GM19397 (cell line): ENCODE measurements around the gene PFDN2.
"Not testable (repeated sequence)": the region's sequence is repeated elsewhere in the genome, so short reads cannot be mapped to it uniquely, and the experiment has no call there.

Source experiments
- ATAC-seq: cut with Tn5 transposase; IDR thresholded peaks from one replicate; pipeline ENCODE4 v1.9.1; 2021; ENCODE audit warnings: mild to moderate bottlenecking, moderate library complexity; ENCODE audit not compliant: unreplicated experiment

The PFDN2 gene

DNA sequence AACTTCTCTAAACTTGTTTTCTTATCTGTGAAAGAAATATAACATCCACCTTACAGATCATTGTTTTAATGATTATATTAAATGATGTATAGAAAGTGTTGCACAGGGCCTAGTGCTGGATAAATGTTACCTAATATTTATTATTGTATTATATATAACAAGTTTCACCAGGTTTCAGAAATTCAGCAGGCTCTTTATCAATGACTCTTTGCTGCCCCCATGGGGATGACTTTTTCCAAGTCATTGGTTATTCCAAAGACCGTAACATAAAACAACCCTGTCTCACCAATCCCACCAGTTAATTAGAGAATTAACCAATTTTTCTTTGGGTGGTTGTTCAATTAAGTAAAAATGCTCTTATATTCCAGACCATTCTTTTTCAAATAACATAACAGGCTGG, 21.9 kb upstream of the PFDN2 start:
- no peak for ATAC-seq

DNA sequence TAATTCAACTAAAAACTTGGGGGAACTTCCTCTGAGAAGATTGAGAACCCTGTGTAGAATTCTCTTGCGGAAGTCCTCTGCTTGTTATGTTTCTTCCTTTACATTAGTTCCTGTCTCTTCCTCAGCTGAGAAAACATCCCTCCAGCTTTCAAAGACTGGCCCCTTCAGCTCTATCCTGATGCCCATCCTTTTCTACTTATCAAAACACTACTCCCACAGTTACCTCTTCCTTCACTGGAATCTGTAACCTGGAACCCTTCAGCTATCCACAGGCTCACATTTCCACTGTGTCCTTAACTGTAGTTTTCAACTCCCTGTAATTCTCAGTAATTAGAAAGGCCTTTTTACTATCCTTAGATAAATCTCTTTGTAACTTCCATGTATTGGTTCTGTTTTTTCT, 20.6 kb upstream of the PFDN2 start:
- no peak for ATAC-seq

DNA sequence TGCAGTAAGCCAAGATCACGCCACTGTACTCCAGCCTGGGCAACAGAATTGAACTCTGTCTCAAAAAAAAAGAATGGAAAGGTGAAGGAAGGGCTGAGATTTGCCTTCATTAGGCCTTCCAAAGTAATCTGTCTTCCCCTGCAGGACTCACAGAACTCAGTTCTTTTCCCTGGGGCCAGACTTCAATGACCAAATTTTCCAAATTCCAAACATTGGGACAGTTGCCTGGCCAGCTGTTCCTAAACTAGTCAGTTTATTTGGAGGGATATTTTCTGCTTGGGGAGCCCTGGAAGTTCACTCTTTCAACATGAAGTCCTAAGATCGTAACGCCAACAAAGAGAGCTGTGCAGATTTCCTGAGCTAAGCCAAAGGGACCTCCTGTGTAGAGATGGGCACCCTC, 20.0 kb upstream of the PFDN2 start:
- ATAC-seq: no peak

DNA sequence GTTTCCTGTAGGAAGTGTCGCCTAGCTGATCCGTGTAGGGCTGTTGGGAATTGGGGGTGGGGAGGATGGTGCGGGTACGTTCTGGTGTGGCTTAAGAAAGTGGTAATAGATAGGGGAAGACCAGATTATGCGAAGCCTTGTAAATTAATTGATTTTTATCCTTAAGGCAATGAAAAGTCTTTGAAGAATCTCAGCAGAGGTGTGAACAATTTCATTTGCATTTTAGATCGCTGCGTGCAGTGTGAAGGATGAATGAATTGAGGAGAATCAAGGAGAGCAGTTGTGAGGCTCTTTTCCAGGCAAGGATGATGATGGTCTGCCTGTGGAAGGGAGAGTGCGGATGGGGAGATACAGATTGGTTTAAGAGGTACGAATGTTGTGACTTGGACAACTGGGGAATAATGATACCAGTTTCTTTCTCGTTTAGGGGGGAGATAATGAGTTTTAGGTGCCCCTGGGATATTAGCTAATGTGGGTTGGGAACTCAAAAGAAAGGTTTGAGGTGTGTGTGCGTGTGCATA, 15.4 kb upstream of the PFDN2 start:
- ATAC-seq: no peak

DNA sequence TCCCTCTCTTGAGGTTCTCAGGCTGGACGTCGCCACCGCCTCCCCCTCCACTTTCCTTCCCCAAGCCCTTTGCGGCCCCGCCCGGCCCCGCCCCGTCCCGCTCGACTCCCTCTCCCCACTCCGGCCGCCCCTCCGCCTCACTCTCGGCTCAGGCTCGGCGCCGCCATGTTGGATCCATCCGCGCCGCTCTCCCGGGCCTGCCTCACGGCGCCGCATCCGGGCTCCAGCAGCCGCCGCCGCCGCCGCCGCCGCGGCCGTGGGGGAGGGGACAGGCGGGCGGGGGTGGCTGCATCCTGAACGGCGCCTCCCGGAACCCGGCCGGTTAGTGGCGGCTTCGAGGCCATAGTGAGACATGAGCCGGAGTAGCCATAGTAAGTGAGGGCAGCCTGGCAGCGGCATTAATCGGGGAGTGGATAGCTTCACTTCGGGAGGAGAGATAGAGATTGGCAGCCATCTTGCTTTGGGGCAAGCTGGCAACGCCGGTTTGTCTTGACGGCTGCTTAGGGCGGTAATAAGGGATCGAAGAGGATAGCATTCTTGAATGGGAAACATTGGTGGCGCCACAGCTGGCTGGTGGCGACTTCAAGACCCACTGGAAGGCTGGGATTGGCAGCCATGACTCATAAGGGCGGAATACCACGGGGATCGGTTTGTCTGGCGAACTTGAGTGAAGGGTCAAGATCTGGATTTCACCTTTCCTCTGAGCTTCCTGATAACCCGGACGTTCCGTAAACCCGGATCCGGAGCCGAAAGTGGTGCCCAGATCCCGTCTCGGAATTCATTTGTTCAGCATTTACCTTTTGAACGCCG, 14.8 kb upstream of the PFDN2 start, which contains the start of gene DEDD:
Gene DEDD, minus strand, starts transcription at position 258 of the 810 bp plus-strand sequence. CDS start 8,205 bp downstream, outside the sequence.
- peak; percentile 93 for ATAC-seq

DNA sequence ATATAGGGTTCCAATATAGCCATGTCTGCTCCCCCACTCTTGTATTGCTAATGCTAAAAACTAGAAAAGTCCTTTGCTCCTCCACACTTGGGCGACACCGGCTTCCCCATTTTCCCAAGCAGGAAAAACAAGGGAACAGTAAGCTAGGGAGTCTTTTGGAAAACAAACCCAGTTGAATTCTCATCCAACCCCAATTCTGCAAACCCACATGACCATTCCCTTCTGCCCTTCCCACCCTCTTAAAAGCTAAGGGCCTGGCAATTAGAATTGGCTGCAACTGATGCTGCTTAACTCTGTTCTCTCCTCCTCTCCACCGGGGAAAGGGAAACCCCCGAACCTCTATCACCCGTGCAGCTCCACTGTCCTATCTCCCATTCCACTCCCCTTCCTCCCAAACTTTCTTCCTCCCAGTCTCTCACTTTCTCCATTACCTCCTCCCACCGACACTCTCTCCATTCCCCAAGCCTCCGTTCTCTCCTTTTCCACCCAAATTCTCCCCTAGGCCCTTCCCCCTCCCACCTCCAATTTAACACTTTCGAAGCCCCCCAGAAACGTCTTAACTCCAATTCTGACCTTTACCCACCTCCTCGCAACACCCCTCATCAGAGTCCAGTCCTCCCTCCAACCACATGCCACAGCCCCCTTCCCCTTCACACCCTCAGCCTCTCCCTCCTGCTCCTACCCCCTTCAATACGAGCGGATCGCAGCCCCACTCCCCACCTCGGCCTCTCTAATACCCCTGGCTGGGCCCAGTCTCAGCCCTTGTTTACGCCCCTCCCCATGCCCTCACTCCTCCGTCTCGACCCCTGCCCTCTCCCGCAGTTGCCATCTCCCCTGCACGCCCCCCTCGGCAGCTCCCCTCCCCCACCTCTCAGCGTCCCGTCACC, 13.9 kb upstream of the PFDN2 start:
- ATAC-seq: no peak

DNA sequence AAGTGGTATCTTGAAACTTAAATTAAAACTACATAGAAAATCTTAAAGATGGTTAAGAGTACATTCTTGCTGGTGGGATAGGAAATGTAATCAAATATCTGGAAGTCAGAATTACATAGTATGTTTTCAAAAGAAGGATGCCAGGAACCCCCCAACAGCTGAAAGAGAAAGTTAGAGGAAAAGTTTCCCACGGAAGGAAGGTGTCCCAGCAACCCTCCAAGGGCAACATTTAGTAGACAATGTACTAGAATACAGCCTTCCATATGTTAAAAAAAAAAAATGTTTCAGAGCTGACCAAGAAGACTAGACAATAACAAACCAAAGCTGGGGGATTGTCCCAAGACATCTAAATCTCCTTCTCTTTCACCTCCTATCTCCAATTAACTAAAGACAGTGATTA, 12.4 kb upstream of the PFDN2 start:
- ATAC-seq: no peak

DNA sequence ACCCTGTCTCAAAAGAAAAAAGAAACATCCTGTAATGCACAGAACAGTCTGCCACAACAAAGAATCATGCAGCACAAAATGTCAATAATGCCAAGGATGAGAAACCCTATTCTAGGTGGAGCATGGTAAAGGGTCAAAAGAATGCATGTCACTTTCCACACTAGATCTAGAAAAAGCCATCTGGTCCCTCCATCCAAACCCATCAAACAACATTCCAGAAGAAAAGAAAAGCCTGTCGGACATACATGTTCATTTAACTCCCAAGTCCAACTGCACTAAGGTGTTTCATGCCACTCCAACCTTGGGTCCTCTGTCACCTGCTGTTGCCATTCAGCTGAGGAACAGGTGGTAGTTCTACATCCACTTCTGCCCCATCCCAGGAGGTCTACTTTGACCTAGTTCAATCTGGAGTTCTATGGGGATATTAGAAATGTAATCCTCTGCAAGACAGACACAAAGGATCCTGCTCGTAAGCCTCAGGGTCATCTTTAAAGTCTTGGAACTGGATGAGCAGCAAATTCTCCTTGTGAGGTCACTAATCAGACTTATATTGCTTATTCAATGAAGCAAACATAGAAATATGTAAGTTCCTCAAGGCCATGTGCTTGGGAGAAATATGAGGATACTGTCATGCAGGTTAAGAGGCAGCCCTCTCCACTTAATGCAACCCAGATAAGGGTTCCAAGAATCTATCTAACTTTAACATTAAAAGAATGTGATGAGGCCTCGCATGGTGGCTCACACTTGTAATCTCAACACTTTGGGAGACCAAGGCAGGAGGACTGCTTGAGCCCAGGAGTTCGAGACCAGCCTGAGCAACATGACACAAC, 11.0 kb upstream of the PFDN2 start:
- no peak for ATAC-seq

DNA sequence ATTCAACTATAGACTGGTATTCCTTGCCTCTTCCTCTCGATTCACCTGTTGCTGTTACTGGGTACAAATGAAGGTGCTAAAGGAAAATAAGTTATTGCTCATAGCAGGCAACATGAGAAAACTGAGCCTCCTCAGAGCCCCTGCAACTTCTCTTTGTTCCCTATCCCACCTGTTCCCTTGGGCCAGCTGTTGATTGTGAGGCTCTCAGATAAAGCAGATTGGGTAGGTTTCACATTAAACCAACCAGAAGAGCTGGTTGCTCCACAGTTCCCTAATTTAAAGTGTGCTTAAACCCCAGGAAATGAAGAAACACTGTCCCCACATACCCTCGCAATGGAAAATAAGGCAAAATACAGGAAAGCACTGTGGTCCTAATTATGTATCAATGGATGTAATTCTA, 9.8 kb upstream of the PFDN2 start:
- ATAC-seq: no peak

DNA sequence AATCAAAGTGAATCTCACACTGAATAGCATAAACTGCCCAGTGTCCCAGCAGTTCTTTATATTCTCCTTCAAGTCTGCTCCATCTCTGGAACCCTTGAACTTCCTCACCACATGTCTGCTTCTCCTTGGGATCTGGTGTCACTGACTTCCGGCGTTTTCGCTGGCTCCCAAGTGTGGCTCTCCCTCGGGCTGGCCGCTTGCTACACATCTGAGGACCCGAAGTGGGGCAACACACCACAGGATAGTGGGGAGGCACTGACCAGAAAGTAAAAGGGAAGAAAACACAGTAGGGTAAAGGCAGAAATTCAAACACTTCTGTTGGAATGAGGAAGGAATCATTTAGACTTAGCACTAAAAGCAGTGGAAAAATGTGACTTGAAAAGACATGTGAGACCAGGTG, 5.1 kb upstream of the PFDN2 start:
- ATAC-seq: no peak

DNA sequence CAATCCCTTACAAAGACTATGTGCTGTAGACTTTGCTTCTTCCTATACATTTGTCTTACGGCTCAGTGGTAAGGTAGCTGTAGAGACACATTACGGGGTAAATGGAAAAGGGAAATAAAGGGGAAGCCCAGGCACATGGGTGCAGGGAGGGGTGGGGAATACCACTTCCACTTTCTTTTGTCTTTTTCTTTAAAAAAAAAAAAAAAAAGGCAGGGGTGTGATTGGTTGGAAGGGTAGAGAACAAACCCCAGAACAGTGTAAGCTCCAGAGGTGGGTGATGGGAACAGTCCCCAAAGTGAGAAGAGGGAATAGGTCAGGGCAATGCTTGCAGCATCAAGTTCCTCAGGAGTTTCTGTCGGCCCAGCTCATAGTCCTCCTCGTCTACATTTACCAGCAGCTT, 4.0 kb upstream of the PFDN2 start:
- no peak for ATAC-seq

DNA sequence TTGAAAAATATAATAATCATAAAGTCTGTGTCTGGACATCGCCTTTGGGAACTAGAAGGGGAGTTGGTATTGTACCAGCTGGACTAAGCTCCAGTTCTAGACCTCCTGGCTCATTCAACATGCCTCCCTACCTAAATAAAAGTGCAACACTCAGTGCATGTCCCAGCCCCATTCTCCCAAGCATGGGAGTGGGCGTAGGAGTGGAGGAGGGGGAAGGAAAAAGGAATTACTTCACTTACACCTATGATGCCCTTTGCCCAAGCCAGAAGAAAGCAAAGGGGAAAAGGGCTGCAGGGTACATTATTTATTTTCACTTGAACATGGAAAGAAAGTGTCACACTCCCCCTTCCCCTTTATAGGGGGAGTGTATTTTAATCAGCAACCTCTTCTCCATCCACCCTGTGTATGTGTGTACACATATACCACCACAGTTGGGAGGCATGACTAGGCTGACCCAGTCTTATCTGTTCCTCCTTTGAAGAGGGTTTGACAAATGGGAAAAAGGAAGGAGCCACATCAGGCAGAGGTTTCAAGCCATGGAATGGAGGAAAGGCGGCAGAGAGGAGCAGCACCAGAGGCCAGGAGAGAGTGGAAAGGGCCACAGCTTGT, 3.3 kb upstream of the PFDN2 start:
- ATAC-seq: no peak

DNA sequence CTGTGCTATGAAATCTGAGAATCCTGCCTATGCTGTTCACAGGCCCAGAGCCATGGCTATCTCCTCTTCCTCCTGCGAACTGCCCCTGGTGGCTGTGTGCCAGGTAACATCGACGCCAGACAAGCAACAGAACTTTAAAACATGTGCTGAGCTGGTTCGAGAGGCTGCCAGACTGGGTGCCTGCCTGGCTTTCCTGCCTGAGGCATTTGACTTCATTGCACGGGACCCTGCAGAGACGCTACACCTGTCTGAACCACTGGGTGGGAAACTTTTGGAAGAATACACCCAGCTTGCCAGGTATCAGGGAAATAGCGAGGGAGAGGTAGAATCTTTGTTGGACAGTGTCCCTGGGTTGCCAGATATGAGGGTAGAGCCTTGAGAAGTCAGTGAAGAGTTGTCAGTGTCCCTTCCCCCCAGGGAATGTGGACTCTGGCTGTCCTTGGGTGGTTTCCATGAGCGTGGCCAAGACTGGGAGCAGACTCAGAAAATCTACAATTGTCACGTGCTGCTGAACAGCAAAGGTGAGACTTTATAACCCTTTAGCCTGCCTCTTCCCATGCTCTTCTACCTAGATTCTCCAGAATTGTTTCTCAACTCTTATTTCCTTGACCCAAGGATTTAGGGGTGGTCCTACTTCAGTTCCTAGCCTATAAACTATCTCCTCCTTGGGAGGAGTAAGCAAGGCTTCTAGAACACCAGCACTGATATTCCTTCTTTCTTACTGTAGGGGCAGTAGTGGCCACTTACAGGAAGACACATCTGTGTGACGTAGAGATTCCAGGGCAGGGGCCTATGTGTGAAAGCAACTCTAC, 1.5 kb upstream of the PFDN2 start:
- no peak for ATAC-seq

DNA sequence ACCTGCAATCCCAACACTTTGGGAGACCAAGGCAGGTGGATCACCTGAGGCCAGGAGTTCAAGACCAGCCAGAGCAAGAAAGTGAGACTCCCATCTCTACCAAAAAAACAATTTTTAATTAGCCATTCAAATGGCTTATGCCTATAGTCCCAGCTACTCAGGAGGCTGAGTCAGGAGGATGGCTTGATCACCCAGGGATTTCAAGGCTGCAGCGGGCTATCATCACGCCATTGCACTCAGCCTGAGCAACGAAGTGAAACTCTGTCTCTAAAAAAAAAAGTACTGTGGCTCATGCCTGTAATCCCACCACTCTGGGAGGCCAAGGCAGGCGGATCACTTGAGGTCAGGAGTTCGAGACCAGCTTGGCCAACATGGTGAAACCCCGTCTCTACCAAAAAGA, 1.9 kb downstream of the PFDN2 start:
- ATAC-seq: not testable (repeated sequence)

DNA sequence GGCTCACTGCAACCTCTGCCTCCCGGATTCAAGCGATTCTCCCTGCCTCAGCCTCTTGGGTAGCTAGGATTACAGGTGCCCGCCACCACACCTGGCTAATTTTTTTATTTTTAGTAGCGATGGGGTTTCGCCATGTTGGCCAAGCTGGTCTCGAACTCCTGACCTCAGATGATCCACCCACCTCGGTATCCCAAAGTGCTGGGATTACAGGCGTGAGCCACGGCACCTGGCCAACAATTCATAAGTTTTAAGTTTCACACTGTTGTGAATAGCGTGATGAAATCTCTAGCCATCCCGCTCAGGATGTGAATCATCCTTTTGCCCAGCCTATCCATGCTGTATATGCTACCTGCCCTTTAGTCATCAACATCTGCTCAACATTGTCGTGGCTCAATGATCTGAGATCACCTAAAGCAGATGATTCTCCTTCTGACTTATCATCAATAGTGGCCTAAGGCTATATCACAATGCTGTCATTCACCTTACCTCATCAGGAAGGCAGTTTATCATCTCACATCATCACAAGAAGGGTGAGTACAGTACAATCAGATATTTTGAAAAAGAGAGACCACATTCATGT, 2.6 kb downstream of the PFDN2 start:
- no peak for ATAC-seq

DNA sequence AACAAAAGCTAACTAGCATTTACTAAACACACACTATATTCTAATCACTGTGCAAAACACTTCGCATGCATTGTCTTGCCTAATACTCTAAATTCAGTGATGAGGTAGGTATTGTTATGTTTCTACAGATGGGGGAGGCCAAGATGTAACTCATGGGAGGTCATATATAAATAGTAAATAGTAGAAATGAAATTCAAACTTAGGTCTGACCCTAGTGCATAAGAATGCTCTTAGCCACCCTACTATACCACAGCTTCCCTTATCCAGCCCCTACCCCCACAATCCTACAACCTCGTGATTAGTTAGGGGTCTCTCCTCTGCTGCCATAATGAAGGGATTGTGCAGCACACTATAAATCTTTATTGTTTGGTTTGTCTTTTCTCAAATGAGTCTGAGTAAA, 3.3 kb downstream of the PFDN2 start:
- ATAC-seq: no peak

DNA sequence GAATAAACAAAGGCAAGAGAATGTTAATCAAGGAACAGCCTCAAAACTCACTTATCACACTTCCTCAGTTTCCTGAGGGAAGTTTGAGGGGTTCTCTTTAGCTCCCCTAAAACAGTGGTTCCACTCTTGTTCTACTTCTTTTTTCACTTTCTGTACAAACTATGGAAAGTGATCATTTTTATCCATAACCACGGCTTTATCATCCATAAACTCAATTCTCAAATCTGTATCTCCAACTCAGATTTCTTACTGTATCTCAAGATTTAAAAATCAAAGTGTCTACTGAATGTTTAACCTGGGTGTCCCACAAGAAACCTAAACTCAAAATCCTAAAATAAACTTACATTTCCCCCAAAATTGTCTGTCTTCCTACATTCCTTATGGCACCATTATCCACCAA, 3.9 kb downstream of the PFDN2 start:
- ATAC-seq: no peak

DNA sequence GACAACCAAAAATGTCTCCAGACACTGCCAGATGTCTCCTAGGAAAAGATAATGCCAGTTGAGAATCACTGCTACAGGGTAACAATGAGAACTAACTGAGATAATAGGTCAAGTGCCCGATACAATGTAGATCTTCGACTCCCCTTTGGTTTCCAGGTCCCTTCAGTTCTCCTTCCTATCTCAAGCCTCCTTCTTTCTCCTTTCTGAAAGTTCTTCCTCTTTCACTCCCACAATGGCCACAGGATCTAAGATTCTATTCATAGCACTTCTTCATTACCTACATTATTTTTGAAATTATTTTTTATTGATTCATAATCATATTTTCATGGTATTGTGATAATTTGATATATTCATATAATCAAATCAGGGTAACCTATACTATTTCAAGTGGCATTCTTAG, 6.3 kb downstream of the PFDN2 start:
- no peak for ATAC-seq

DNA sequence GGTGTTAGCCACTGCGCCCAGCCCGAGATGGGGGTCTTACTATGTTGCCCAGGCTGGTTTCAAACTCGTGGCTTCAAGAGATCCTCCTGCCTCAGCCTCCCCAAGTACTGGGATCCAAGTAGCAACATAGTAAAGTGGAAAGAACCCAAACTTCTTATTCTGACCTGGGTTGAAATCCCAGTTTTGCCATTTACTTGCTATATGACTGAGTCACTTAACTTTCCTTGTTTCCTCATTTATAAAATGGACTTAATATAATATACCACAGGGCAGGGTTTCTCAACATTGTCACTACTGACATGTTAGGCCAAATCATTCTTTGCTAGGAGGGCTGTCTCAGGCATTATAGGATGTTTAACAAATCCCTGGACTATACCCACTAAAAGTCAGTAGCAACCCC, 6.7 kb downstream of the PFDN2 start:
- ATAC-seq: no peak
